ENCODE measurements around the gene ZXDC. TPM values are rescaled to one million over a fixed set of nuclear protein-coding genes. Genes with fewer than 3 reads are reported as not detected.

ZXDC gene
- total and polyA plus RNA-seq, 2 donors (not counting 3 experiments of a cell fraction or from before 2014, with no cell fraction given): 15.2 to 22.6 TPM

- Histone ChIP-seq H3K9ac (replicated peaks; ENCODE audit: extremely low read depth, insufficient read depth, low read length) (no peak overlapping the region), H3K4me1 (ENCODE audit: control insufficient read depth, extremely low read depth, insufficient read depth, low read length) (no peaks in the 10 kb centered on the region), H3K9me1 (replicated peaks; ENCODE audit: control insufficient read depth, extremely low read depth, insufficient read depth, low read length) (no peaks in the 10 kb centered on the region), H3K27ac (ENCODE audit: insufficient read depth, low read depth, low read length) (no peak overlapping the region), H4K20me1 (replicated peaks; ENCODE audit: control insufficient read depth, extremely low read depth, insufficient read depth, low read length) (no peaks in the 10 kb centered on the region), H3K4me3 (replicated peaks in 1 of 3; ENCODE audit: insufficient read depth in 1 of 3, low read depth in 1 of 3, low read length in 3 of 3) (no peak overlapping the region), H3K36me3 (ENCODE audit: control insufficient read depth in 2 of 2, extremely low read depth in 1 of 2, insufficient read depth in 2 of 2, low read length in 2 of 2) (peaks cover 2 to 19% of the 10 kb centered on the region in 2 experiments), H3K9me3 (replicated peaks; ENCODE audit: control insufficient read depth, insufficient read depth, low read length) (no peaks in the 10 kb centered on the region), H3K79me2 (ENCODE audit: control insufficient read depth, insufficient read depth, low read length) (no peaks in the 10 kb centered on the region), H3K4me2 (ENCODE audit: insufficient read depth, low read length) (no peak overlapping the region), H2AFZ (ENCODE audit: low read depth, low read length) (no peak overlapping the region), H3K27me3 (ENCODE audit: control insufficient read depth in 2 of 2, insufficient read depth in 2 of 2, low read length in 2 of 2) (no peaks in the 10 kb centered on the region)
- BruUV-seq (replicated peaks): no TSS peak
- TF ChIP-seq CTCF (IDR thresholded peaks at IDR 0.05; ENCODE audit: extremely low read depth in 1 of 2, insufficient read depth in 1 of 2, low read depth in 1 of 2, low read length in 2 of 2): no peak
- TF ChIP-seq MYC (IDR thresholded peaks at IDR 0.05; ENCODE audit: low read depth, low read length): no peak
- TF ChIP-seq JUN (IDR thresholded peaks at IDR 0.05; ENCODE audit: borderline replicate concordance, insufficient read depth, insufficient read length, low read depth): no peak
- TF ChIP-seq EZH2 (IDR thresholded peaks at IDR 0.05; ENCODE audit: borderline replicate concordance, low read depth, low read length, severe bottlenecking): no peak
- no peak for TF ChIP-seq POLR2AphosphoS5 (IDR thresholded peaks at IDR 0.05; ENCODE audit: insufficient read depth, low read depth, low read length)
- TF ChIP-seq, protein P1, sequence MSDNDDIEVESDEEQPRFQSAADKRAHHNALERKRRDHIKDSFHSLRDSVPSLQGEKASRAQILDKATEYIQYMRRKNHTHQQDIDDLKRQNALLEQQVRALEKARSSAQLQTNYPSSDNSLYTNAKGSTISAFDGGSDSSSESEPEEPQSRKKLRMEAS (IDR thresholded peaks at IDR 0.05; ENCODE audit: insufficient read depth, insufficient read length): no peak
- no peak for TF ChIP-seq GATA2 (IDR thresholded peaks at IDR 0.05; ENCODE audit: insufficient read depth, insufficient read length, low read depth, low read length)
- TF ChIP-seq POLR2A (IDR thresholded peaks at IDR 0.05; ENCODE audit: low read depth, low read length): no peak
- TF ChIP-seq FOS (IDR thresholded peaks at IDR 0.05; ENCODE audit: borderline replicate concordance, insufficient read depth, low read length): no peak
- intact Hi-C loops (cut with micrococcal nuclease) (no loop called here), dilution Hi-C loops (cut with MboI; ENCODE audit: extremely low pct_ligation_motif_present, low sequenced_read_pairs) (no loop called here)
- ChIA-PET CTCF (interaction anchor here (0.8 to 2.2 kb wide), 2 partner anchors 27 to 188 kb away, joined by 3 to 5 read pairs; no protein-coding TSS in a partner anchor), POLR2A (no interaction called here)
- no peak for DNase-seq (ENCODE audit: low read depth, low spot score)
- FAIRE-seq: no peak
Observed at GRCh38 chr3:126447456-126448106, 28.1 kb downstream of the ZXDC start.

Measured in endothelial cell of umbilical vein (primary cell).